ENCODE results near the gene PRR33. TPM values are rescaled to one million over a fixed set of nuclear protein-coding genes. Genes with fewer than 3 reads are reported as not detected.

Gene PRR33
- total RNA-seq, 1 donor from 2014 or later, result not detected

DNA sequence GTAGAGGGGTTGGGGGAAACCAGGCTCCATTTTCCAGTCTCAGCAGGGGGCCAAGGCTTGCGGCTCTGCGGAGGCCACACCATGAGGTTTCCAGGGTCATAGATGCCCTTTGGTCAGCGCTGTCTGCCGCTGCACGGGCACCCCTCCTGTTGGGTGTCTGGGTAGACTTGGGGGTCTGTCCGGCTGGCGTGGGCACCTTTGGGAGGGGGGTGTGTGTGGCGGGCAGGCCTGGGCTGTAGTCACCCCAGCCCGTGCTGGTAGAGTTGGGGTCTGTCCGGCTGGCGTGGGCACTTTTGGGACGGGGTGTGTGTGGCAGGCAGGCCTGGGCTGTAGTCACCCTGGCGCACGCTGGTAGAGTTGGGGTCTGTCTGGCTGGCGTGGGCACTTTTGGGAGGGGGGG lies 20.2 kb downstream of the PRR33 start:
- H3K4me1 Mint-ChIP-seq (ENCODE audit: unreplicated experiment), result no peaks in the 10 kb centered on the region
- H3K27me3 Mint-ChIP-seq (ENCODE audit: unreplicated experiment), result peaks cover 14% of the 10 kb centered on the region
- H3K9me3 Mint-ChIP-seq (ENCODE audit: unreplicated experiment), result no peaks in the 10 kb centered on the region
- DNase-seq (ENCODE audit: low spot score), result no peak
- H3K27ac Mint-ChIP-seq (ENCODE audit: unreplicated experiment), result no peak overlapping the region
- no peak overlapping the region for H3K4me3 Mint-ChIP-seq (ENCODE audit: unreplicated experiment)
- TF ChIP-seq, protein P1, sequence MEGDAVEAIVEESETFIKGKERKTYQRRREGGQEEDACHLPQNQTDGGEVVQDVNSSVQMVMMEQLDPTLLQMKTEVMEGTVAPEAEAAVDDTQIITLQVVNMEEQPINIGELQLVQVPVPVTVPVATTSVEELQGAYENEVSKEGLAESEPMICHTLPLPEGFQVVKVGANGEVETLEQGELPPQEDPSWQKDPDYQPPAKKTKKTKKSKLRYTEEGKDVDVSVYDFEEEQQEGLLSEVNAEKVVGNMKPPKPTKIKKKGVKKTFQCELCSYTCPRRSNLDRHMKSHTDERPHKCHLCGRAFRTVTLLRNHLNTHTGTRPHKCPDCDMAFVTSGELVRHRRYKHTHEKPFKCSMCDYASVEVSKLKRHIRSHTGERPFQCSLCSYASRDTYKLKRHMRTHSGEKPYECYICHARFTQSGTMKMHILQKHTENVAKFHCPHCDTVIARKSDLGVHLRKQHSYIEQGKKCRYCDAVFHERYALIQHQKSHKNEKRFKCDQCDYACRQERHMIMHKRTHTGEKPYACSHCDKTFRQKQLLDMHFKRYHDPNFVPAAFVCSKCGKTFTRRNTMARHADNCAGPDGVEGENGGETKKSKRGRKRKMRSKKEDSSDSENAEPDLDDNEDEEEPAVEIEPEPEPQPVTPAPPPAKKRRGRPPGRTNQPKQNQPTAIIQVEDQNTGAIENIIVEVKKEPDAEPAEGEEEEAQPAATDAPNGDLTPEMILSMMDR (IDR thresholded peaks at IDR 0.05; ENCODE audit: unreplicated experiment), result no peak
- H3K36me3 Mint-ChIP-seq (ENCODE audit: low read depth, unreplicated experiment), result no peaks in the 10 kb centered on the region

DNA sequence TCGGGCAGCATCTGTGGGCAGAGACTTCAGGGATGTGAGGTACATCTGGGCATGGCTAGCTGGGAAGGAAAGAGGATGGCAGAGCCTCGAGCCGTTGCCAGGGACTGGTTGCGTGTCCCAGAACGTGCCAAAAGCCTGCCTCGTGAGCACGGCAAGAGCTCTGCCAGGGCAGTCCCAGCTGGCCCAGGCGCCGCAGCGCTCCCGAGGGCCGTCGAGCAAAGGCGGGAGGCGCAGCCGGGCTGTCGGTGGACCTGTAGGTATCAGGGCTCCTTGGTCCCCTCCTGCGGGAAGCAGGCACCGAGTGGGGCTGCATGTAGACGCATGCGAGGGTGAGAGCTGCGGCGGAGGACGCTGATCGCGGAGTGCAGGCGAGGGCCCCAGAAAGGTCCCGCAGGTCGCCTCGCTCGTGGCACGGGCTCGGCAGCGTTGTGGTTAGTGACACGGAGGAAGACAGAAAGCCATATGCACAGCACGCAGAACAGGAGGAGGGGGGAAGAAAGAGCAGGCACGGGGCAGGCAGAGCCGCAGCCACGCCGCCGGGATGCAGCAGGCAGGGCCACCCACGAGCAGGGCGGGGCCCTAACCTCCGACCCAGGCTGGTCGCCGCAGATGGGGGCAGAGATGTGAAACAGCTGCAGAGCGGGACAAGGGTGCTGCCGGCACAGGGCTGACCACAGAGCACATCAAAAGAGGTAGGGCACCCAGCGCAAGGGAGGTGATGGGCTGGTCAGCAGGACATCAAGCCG lies 20.8 kb downstream of the PRR33 start:
- no peak for DNase-seq (ENCODE audit: low spot score)
- H3K4me3 Mint-ChIP-seq (ENCODE audit: unreplicated experiment), result no peak overlapping the region
- H3K4me1 Mint-ChIP-seq (ENCODE audit: unreplicated experiment), result no peaks in the 10 kb centered on the region
- H3K36me3 Mint-ChIP-seq (ENCODE audit: low read depth, unreplicated experiment), result no peaks in the 10 kb centered on the region
- no peak overlapping the region for H3K27ac Mint-ChIP-seq (ENCODE audit: unreplicated experiment)
- TF ChIP-seq, protein P1 (IDR thresholded peaks at IDR 0.05; ENCODE audit: unreplicated experiment), result no peak
- H3K9me3 Mint-ChIP-seq (ENCODE audit: unreplicated experiment), result no peaks in the 10 kb centered on the region
- peaks cover 14% of the 10 kb centered on the region for H3K27me3 Mint-ChIP-seq (ENCODE audit: unreplicated experiment)

DNA sequence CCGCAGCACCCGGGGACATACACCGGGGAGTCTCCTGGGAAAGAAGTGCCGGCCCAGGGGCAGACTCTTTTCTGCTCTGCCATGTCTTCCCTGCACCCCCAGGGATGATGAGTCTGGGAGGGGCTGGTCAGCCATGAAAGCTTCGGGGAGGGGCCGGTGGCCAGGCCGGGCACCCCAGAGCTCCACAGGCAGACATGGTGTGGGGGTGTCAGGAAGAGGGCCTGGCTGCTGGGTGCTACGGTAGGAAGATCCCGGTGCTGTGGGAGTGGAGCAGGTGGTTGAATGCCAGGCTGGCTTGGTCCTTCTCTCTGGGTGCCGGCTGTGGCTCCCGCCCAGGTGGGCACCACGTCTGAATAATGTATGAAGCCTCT lies 21.4 kb downstream of the PRR33 start:
- TF ChIP-seq, protein P1 (IDR thresholded peaks at IDR 0.05; ENCODE audit: unreplicated experiment), result no peak
- H3K27ac Mint-ChIP-seq (ENCODE audit: unreplicated experiment), result no peak overlapping the region
- no peak overlapping the region for H3K4me3 Mint-ChIP-seq (ENCODE audit: unreplicated experiment)

DNA sequence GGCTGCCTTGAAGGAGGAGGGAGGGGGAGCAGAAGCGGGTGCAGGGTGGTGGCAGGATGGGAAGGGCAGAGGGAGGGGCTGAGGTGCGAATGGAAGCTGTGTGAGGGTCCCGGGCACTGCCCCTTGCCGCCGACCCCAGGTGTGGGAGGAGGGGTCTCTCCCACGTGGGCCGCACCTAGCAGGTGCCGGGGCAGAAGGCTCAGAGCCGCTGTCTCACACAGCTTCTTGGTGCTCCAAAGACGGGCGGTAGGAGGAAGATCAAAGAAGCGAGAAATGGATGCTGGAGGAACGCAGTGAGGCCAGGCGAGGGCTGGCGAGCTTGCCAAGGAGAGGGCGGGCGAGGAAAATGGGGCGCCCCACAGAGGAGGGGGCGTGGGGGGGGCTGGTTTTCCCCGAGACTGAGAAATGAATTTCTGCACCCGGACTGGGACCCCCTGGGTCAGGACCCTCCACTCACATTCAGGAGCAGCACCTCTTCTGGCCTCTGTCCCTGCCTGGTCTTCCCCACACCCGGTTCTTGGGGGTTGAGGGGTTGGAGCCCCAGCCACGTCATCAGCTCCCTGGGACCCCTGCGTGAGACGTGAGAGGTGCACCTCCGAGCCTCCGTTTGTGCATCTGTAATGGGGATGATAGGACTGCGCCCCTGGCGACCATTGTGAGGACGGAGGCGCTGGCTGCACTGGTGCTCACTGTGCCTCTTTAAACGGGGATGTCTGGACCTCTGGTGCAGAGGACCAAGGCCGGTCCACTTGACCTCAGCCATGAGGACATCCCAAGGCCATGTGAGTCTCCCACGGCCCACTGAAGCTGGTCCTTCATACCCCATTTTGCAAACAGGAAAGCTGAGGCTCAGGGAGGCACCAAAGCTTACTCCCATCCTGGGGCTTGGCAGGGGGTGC lies 22.0 kb downstream of the PRR33 start:
- peaks cover 16% of the 10 kb centered on the region for H3K27me3 Mint-ChIP-seq (ENCODE audit: unreplicated experiment)
- no peak overlapping the region for H3K27ac Mint-ChIP-seq (ENCODE audit: unreplicated experiment)
- TF ChIP-seq, protein P1 (IDR thresholded peaks at IDR 0.05; ENCODE audit: unreplicated experiment), result no peak
- no peak for DNase-seq (ENCODE audit: low spot score)
- no peak overlapping the region for H3K4me3 Mint-ChIP-seq (ENCODE audit: unreplicated experiment)
- no peaks in the 10 kb centered on the region for H3K36me3 Mint-ChIP-seq (ENCODE audit: low read depth, unreplicated experiment)
- H3K9me3 Mint-ChIP-seq (ENCODE audit: unreplicated experiment), result no peaks in the 10 kb centered on the region
- H3K4me1 Mint-ChIP-seq (ENCODE audit: unreplicated experiment), result no peaks in the 10 kb centered on the region

More for the DNA sequence above, 21.4 kb downstream of the PRR33 start:
- Mint-ChIP-seq H3K27me3 (ENCODE audit: unreplicated experiment) (peaks cover 17% of the 10 kb centered on the region), H3K9me3 (ENCODE audit: unreplicated experiment) (no peaks in the 10 kb centered on the region), H3K36me3 (ENCODE audit: low read depth, unreplicated experiment) (no peaks in the 10 kb centered on the region), H3K4me1 (ENCODE audit: unreplicated experiment) (no peaks in the 10 kb centered on the region)
- DNase-seq (ENCODE audit: low spot score), result no peak

Measured in endothelial cell (in vitro differentiated cells).